Adrenal gland (tissue), 5 donors: ENCODE measurements around the gene SDC3.

ENCODE experiments used
- POLR2A ChIP-seq, 2 donors: fragments of 450-650 bp; IDR thresholded peaks; one replicate each; pipeline ENCODE4 v1.6.1; 2017; ENCODE audit warnings: antibody characterized with exemption in 2 of 2, mild to moderate bottlenecking in 2 of 2, moderate library complexity in 1 of 2
- TF ChIP-seq, protein P1 (sequence below), 6 experiments: fragments of 450-650 bp in 4 of 6; fragments of 200-600 bp in 2 of 6; sonication (generic) in 1 of 6; IDR thresholded peaks; 1 replicate in 5 of 6; 2 replicates in 1 of 6; pipeline versions ENCODE4 v1.5.1 to v1.8.0; 2016 to 2021; ENCODE audit warnings: antibody characterized with exemption in 6 of 6, mild to moderate bottlenecking in 2 of 6, moderate library complexity in 1 of 6
- donor health status: DM: no; HTN: no; CAD: no.

GRCh38 chr1:30907481-30908315 lies 860 bp downstream of the SDC3 start:
- TF ChIP-seq, protein P1, sequence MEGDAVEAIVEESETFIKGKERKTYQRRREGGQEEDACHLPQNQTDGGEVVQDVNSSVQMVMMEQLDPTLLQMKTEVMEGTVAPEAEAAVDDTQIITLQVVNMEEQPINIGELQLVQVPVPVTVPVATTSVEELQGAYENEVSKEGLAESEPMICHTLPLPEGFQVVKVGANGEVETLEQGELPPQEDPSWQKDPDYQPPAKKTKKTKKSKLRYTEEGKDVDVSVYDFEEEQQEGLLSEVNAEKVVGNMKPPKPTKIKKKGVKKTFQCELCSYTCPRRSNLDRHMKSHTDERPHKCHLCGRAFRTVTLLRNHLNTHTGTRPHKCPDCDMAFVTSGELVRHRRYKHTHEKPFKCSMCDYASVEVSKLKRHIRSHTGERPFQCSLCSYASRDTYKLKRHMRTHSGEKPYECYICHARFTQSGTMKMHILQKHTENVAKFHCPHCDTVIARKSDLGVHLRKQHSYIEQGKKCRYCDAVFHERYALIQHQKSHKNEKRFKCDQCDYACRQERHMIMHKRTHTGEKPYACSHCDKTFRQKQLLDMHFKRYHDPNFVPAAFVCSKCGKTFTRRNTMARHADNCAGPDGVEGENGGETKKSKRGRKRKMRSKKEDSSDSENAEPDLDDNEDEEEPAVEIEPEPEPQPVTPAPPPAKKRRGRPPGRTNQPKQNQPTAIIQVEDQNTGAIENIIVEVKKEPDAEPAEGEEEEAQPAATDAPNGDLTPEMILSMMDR (IDR thresholded peaks at IDR 0.05), result no peak
- no peak for TF ChIP-seq POLR2A (IDR thresholded peaks at IDR 0.05)
